Fibroblast of villous mesenchyme (primary cell): ENCODE results near the gene KCNJ6. TPM values are rescaled to one million over a fixed set of nuclear protein-coding genes. Genes with fewer than 3 reads are reported as not detected.
A peak's percentile ranks its signal among the peaks of the same experiment; 100 is the strongest.

Experiments
- DNase-seq: peaks from one replicate; pipeline ENCODE4 v3.0.0-alpha.2; 2010; ENCODE audit warnings: low read depth
- H3K4me3 ChIP-seq: 2 replicates; pipeline ENCODE4 v1.5.1; 2011; ENCODE audit warnings: low read depth, mild to moderate bottlenecking, low read length
- CTCF ChIP-seq: IDR thresholded peaks from 2 replicates; pipeline ENCODE4 v1.5.1; 2012; ENCODE audit warnings: low read depth, mild to moderate bottlenecking, low read length; ENCODE audit not compliant: insufficient read depth
- total RNA-seq: library from RNA; depleted of rRNA; stranded (reverse); fragments of >200 nt; gene quantifications from 2 replicates; pipeline ENCODE4 v1.2.3, GENCODE V29; 2012

The KCNJ6 gene
- total RNA-seq, 1 donor, result not detected

- no peak overlapping the region for H3K4me3 ChIP-seq
- no peak for DNase-seq
- TF ChIP-seq CTCF, result no peak
Measured at GRCh38 chr21:37702241-37702640, 214.0 kb downstream of the KCNJ6 start.

GRCh38 chr21:37700641-37701202 lies 215.5 kb downstream of the KCNJ6 start:
- peak; percentile 86 for DNase-seq
- TF ChIP-seq CTCF, result peak; percentile 82

DNA sequence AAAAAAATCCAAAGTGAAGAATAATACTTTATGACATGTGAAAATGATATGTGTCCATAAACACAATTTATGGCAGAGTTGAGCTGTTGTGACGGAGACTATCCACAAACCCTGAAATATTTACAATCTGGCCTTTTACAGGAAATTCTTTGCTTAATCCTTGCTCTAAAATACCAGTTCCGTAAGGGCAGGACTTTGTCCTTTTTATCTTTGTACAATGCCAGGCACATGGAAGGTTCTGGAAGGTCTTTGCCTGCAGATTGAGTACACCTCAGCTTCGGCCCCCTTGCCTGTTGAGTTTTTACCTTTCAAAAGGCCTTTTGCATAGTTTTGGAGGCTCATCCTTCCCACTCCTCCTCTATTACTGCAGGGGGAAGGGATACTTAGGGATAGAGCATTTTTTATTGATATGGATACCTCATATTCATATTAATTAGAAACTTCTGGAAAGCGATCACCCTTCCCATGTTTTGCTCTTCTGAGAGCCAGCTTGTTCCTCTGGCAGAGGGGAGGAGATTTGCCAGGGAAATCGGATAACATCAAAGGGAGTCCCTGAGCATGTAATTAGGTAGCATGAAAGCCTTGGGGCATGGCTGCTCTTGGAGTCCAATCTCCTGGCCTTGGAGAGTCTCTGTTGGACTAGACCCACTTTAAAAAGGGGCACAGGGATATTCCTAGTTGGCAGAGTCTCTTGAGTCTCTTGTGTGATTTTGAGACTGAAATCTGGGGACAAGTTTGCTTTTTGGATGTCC lies 217.1 kb downstream of the KCNJ6 start:
- peak; percentile 13 for DNase-seq
- H3K4me3 ChIP-seq, result no peak overlapping the region
- TF ChIP-seq CTCF, result no peak

More at GRCh38 chr21:37700641-37701202, 215.5 kb downstream of the KCNJ6 start:
- no peak overlapping the region for H3K4me3 ChIP-seq

DNA sequence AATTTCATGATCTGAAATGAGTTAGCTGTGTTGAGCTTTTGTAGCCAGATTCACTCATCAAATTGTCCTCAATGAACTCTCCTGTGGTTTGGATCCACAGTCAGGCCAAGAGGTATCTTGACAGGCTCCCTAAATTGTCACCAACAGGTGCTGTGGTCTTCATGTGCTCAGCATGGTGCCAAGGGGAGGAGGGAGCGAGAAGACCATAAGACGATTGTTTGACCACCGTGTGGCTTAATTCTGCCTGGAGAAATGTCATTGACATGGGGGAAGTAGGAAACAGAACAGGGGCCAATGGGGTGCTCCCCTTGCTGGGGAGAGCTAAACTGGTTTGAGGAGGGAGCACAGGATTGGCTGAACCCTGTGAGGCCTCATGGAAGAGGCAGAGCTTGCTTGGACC lies 219.3 kb downstream of the KCNJ6 start:
- H3K4me3 ChIP-seq, result no peak overlapping the region
- no peak for TF ChIP-seq CTCF
- no peak for DNase-seq

DNA sequence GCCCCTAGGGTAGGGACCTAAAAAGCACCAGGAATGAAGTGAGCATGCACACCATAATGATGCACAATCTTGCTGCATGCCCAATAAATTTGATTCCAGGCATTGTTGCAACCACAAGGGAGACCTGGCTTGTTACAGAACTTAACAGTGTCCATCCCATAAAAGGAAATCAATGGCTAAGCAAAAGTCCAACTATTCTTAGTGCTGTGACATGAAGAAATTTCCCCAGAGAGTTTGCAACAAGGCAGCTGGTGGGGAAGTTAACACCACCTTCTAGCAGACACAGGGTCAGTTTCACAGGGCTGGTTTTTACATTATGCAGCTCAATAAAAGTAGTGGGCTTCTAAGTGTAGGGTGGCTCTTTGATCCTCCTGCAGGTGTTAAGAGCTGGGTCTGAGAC lies 221.1 kb downstream of the KCNJ6 start:
- TF ChIP-seq CTCF, result no peak
- H3K4me3 ChIP-seq, result no peak overlapping the region
- no peak for DNase-seq

DNA sequence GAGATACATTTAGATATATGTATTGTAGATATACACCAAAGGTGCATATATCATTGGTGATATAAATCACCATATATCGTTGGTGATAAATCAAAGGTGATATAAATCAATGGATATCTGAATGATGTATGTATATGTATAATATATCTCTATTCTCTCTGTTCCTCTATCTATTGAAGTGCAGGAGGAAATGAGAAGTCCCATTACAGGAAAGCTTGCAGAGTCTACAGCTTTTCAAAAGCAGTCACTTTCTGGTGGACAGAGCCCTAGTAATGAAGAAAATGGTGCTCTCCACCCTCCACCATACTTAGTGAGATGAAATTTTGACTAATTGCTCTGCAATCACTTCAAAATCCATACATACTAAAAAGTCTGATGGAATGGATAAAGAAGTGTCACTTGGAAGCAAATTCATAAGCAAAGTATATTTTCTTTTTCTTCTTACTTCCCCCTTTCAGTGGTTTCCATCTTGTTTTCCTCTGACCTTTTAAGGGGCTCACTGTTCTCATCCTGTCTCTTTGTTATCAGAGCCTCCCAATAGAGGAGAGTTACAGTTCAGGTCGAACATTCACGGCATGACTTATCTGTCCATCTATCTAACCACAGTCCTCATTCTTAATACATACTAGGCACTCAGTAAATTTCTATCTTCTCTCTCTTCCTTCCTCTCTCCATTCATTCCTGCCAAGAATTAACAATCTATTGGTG lies 227.2 kb downstream of the KCNJ6 start:
- no peak for DNase-seq
- TF ChIP-seq CTCF, result no peak
- no peak overlapping the region for H3K4me3 ChIP-seq
